A549 (cell line): ENCODE results near the gene GPX6. TPM values are rescaled to one million over a fixed set of nuclear protein-coding genes. Genes with fewer than 3 reads are reported as not detected.

Experiments used
- ATAC-seq, 2 experiments: fragments of 200-7000 bp in 1 of 2; fragments of >200 bp in 1 of 2; cut with Nextera tagmentation in 1 of 2; cut with Tn5 transposase in 1 of 2; 3 replicates each; pipeline versions ENCODE4 v1.8.0 to v1.9.1; 2018 to 2020; ENCODE audit warnings: mild to moderate bottlenecking in 1 of 2, moderate library complexity in 1 of 2
- CTCF ChIA-PET: fragments of 300-600 bp; sonication (Branson Sonifier 250); formaldehyde crosslinking; extraction: SDS; loops from one replicate; lab custom pipeline; 2021; ENCODE audit warnings: antibody characterized with exemption, inconsistent platforms; lab: Yijun Ruan, JAX
- POLR2A ChIA-PET: fragments of 350-600 bp; formaldehyde crosslinking; extraction: SDS; loops from one replicate; lab custom pipeline; 2021; ENCODE audit warnings: antibody characterized with exemption, inconsistent platforms; lab: Yijun Ruan, JAX
- DNase-seq, 2 experiments: peaks; one replicate each; pipeline versions ENCODE4 v3.0.0 to v3.0.0-alpha.2; 2011 to 2016; ENCODE audit warnings: low read depth in 1 of 2, low spot score in 1 of 2
- FAIRE-seq: peaks from 2 replicates; lab custom pipeline; 2011; peaks lifted over from hg19 to GRCh38; lab: Jason Lieb, UNC
- H3K27ac ChIP-seq, 2 experiments: fragments of >200 bp; sonication (Bioruptor Twin); formaldehyde crosslinking; 3 replicates each; pipeline ENCODE4 v1.5.1; 2016 to 2017
- H3K4me1 ChIP-seq: fragments of >200 bp; sonication (Bioruptor Twin); formaldehyde crosslinking; 3 replicates; pipeline ENCODE4 v1.6.1; 2016
- H3K4me2 ChIP-seq: fragments of >200 bp; sonication (Bioruptor Twin); formaldehyde crosslinking; 3 replicates; pipeline ENCODE4 v1.6.1; 2016
- H3K4me3 ChIP-seq: fragments of >200 bp; sonication (Bioruptor Twin); formaldehyde crosslinking; 3 replicates; pipeline ENCODE4 v1.5.1; 2016
- H3K9me3 ChIP-seq: fragments of >200 bp; sonication (Bioruptor Twin); formaldehyde crosslinking; 3 replicates; pipeline ENCODE4 v1.6.1; 2016
- ATOH8 ChIP-seq: fragments of 250-450 bp; sonication (Bioruptor Pico); IDR thresholded peaks from 2 replicates; pipeline ENCODE4 v1.5.0; 2020; ENCODE audit warnings: low read depth, mild to moderate bottlenecking, moderate library complexity
- BHLHE40 ChIP-seq: IDR thresholded peaks from 2 replicates; pipeline ENCODE4 v1.6.1; 2012; ENCODE audit warnings: low read depth, low read length, inconsistent platforms
- CEBPB ChIP-seq, 2 experiments: fragments of >200 bp in 1 of 2; sonication (Bioruptor Twin) in 1 of 2; formaldehyde crosslinking in 1 of 2; IDR thresholded peaks; 2 replicates each; pipeline ENCODE4 v1.6.1; 2012 to 2016
- ESRRA ChIP-seq: fragments of 150-350 bp; IDR thresholded peaks from 2 replicates; pipeline ENCODE4 v1.6.1; 2014; ENCODE audit warnings: mild to moderate bottlenecking, low read length, borderline replicate concordance
- FOSB ChIP-seq: fragments of 250-450 bp; sonication (Bioruptor Pico); IDR thresholded peaks from 2 replicates; pipeline ENCODE4 v1.5.0; 2020; ENCODE audit warnings: mild to moderate bottlenecking, moderate library complexity
- FOXS1 ChIP-seq: fragments of 250-450 bp; sonication (Bioruptor Pico); IDR thresholded peaks from 2 replicates; pipeline ENCODE4 v1.5.0; 2020; ENCODE audit warnings: mild to moderate bottlenecking, moderate library complexity
- GATA3 ChIP-seq: IDR thresholded peaks from 2 replicates; pipeline ENCODE4 v1.6.1; 2012; ENCODE audit warnings: borderline replicate concordance
- HDAC2 ChIP-seq: fragments of 200-600 bp; sonication (generic); IDR thresholded peaks from 2 replicates; pipeline ENCODE4 v1.6.1; 2016
- HES2 ChIP-seq: fragments of >200 bp; sonication (Bioruptor Twin); formaldehyde crosslinking; IDR thresholded peaks from 2 replicates; pipeline ENCODE4 v1.6.1; 2016
- HOXB13 ChIP-seq: fragments of 250-450 bp; sonication (Bioruptor Pico); IDR thresholded peaks from 2 replicates; pipeline ENCODE4 v1.5.0; 2020; ENCODE audit warnings: low read depth, mild to moderate bottlenecking, moderate library complexity
- KDM1A ChIP-seq: fragments of 200-600 bp; sonication (generic); IDR thresholded peaks from 2 replicates; pipeline ENCODE4 v1.6.1; 2016; ENCODE audit warnings: low read depth, mild to moderate bottlenecking
- MAZ ChIP-seq: fragments of 150-350 bp; IDR thresholded peaks from 2 replicates; pipeline ENCODE4 v1.6.1; 2014; ENCODE audit warnings: antibody characterized with exemption, low read depth, low read length, borderline replicate concordance
- NFE2L2 ChIP-seq: fragments of 150-350 bp; conservative IDR thresholded peaks from 2 replicates; pipeline ENCODE4 v1.6.1; 2014; ENCODE audit warnings: low read length
- NPAS2 ChIP-seq: fragments of 250-450 bp; sonication (Bioruptor Pico); IDR thresholded peaks from 2 replicates; pipeline ENCODE4 v1.8.0; 2022; ENCODE audit warnings: mild to moderate bottlenecking, moderate library complexity, borderline replicate concordance
- NR3C1 ChIP-seq: fragments of >200 bp; sonication (Bioruptor Twin); formaldehyde crosslinking; IDR thresholded peaks from 3 replicates; pipeline ENCODE4 v1.6.1; 2017
- POLR2A ChIP-seq: IDR thresholded peaks from 2 replicates; pipeline ENCODE4 v1.6.1; 2012; ENCODE audit warnings: mild to moderate bottlenecking, low read length
- RARB ChIP-seq: fragments of 250-450 bp; sonication (Bioruptor Pico); IDR thresholded peaks from 2 replicates; pipeline ENCODE4 v1.8.0; 2021; ENCODE audit warnings: mild to moderate bottlenecking, moderate library complexity
- RCOR1 ChIP-seq: fragments of 150-350 bp; IDR thresholded peaks from 2 replicates; pipeline ENCODE4 v1.6.1; 2014; ENCODE audit warnings: antibody characterized with exemption, low read length, low read depth
- SMC3 ChIP-seq: fragments of >200 bp; sonication (Bioruptor Twin); formaldehyde crosslinking; IDR thresholded peaks from 3 replicates; pipeline ENCODE4 v1.6.1; 2018; ENCODE audit warnings: inconsistent platforms
- SREBF2 ChIP-seq: fragments of 450-650 bp; IDR thresholded peaks from 2 replicates; pipeline ENCODE4 v1.6.1; 2014; ENCODE audit warnings: mild to moderate bottlenecking, moderate library complexity
- TFCP2L1 ChIP-seq: fragments of 250-450 bp; sonication (Bioruptor Pico); IDR thresholded peaks from 2 replicates; pipeline ENCODE4 v1.5.0; 2021; ENCODE audit warnings: mild to moderate bottlenecking
- USF2 ChIP-seq: fragments of 450-650 bp; IDR thresholded peaks from 2 replicates; pipeline ENCODE4 v1.6.1; 2014; ENCODE audit warnings: antibody characterized with exemption
- ZC3H11A ChIP-seq: fragments of 450-650 bp; IDR thresholded peaks from 2 replicates; pipeline ENCODE4 v1.6.1; 2014; ENCODE audit warnings: antibody characterized with exemption, mild to moderate bottlenecking
- ZFP36 ChIP-seq: fragments of 450-650 bp; IDR thresholded peaks from 2 replicates; pipeline ENCODE4 v1.6.1; 2014; ENCODE audit warnings: borderline replicate concordance; ENCODE audit not compliant: partially characterized antibody
- ZSCAN20 ChIP-seq: fragments of 250-450 bp; sonication (Bioruptor Pico); IDR thresholded peaks from 2 replicates; pipeline ENCODE4 v1.8.0; 2022; ENCODE audit warnings: mild to moderate bottlenecking, moderate library complexity
- WGBS: methylation state at CpG from one replicate; pipeline ENCODE4 v1.1.6; 2017; ENCODE audit errors: missing lambda C conversion rate; 5-methylcytosine and 5-hydroxymethylcytosine counted together
- polyA plus RNA-seq, 4 experiments: library from polyadenylated mRNA; depleted of rRNA in 3 of 4; stranded (reverse); fragments of >200 nt; fragmentation: RNase III in 1 of 4; extraction: RNeasy Plus Mini Kit Qiagen cat#74134 plus additional on column Dnase treatment in 1 of 4; gene quantifications; 2 replicates in 3 of 4; 3 replicates in 1 of 4; pipeline ENCODE4 v1.2.3, GENCODE V29; 2011 to 2017
- TF ChIP-seq, protein P1 (sequence below): fragments of >200 bp; sonication (Bioruptor Twin); formaldehyde crosslinking; IDR thresholded peaks from 3 replicates; pipeline ENCODE4 v1.5.1; 2016
- TF ChIP-seq, protein P2 (sequence below): fragments of >200 bp; sonication (Bioruptor Twin); formaldehyde crosslinking; IDR thresholded peaks from 3 replicates; pipeline ENCODE4 v1.6.1; 2016

The GPX6 gene
- polyA plus RNA-seq, 2 of the 4 experiments (the other 2 are of a cell fraction): not detected

- FAIRE-seq (no peak), ATAC-seq (no peak), DNase-seq (no peak)
- POLR2A ChIA-PET: no interaction called here
- 44% methylated on average over 3 of the region's 3 CpGs for WGBS
- CTCF ChIA-PET: interaction anchor here (1.5 kb wide), 1 partner anchor 19 kb away, joined by 4 read pairs; no protein-coding TSS in a partner anchor
- TF ChIP-seq SMC3 (no peak), ESRRA (no peak), SREBF2 (no peak), GATA3 (no peak), BHLHE40 (no peak), RCOR1 (no peak), ZFP36 (no peak), NFE2L2 (no peak), NPAS2 (CRISPR knock-in tag) (no peak), TFCP2L1 (CRISPR knock-in tag) (no peak), FOXS1 (CRISPR knock-in tag) (no peak), RARB (CRISPR knock-in tag) (no peak)
- TF ChIP-seq, protein P1, sequence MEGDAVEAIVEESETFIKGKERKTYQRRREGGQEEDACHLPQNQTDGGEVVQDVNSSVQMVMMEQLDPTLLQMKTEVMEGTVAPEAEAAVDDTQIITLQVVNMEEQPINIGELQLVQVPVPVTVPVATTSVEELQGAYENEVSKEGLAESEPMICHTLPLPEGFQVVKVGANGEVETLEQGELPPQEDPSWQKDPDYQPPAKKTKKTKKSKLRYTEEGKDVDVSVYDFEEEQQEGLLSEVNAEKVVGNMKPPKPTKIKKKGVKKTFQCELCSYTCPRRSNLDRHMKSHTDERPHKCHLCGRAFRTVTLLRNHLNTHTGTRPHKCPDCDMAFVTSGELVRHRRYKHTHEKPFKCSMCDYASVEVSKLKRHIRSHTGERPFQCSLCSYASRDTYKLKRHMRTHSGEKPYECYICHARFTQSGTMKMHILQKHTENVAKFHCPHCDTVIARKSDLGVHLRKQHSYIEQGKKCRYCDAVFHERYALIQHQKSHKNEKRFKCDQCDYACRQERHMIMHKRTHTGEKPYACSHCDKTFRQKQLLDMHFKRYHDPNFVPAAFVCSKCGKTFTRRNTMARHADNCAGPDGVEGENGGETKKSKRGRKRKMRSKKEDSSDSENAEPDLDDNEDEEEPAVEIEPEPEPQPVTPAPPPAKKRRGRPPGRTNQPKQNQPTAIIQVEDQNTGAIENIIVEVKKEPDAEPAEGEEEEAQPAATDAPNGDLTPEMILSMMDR: no peak
- TF ChIP-seq, protein P2, sequence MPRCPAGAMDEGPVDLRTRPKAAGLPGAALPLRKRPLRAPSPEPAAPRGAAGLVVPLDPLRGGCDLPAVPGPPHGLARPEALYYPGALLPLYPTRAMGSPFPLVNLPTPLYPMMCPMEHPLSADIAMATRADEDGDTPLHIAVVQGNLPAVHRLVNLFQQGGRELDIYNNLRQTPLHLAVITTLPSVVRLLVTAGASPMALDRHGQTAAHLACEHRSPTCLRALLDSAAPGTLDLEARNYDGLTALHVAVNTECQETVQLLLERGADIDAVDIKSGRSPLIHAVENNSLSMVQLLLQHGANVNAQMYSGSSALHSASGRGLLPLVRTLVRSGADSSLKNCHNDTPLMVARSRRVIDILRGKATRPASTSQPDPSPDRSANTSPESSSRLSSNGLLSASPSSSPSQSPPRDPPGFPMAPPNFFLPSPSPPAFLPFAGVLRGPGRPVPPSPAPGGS: no peak
- H3K27ac ChIP-seq: no peak overlapping the region
- no peaks in the 10 kb centered on the region for H3K4me1 ChIP-seq
- H3K4me3 ChIP-seq: no peak overlapping the region
- H3K9me3 ChIP-seq: no peaks in the 10 kb centered on the region
- H3K4me2 ChIP-seq: no peak overlapping the region
Observed at GRCh38 chr6:28523241-28523622, 7.6 kb upstream of the GPX6 start.

DNA sequence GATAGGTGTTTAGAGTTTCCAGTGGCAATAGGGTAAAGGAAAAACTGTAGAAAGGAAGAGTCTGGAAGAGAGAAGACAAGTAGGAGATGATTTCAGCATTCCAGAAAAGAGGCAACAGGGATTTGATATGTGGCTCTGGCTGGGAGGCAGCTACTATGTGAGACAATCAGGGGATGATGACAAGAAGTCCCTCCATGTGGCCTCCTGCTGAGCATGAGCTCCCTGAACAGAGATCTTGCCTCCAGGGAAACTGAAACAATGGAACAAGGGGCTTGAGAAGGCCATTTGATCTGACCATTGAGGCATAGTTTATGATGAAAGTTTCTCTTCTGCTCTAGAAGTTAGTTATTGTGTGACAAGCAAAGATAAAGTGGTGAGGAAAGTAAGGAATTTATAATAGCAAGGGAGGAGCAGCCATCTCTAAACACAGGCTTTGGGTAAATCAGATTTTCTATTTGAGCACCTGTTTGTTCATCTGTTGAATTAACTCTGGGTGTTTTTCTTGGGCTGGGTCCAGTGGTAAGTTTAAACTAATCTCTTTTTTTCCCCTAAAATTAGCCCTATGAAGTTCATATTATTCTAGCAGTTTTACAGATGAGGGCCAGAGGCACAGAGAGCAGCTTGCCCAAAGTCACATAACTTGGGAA, 7.1 kb upstream of the GPX6 start:
- no peaks in the 10 kb centered on the region for H3K9me3 ChIP-seq
- ATAC-seq (no peak), FAIRE-seq (no peak), DNase-seq (no peak)
- no peak overlapping the region for H3K4me3 ChIP-seq
- CTCF ChIA-PET: interaction anchor here (1.5 kb wide), 1 partner anchor 20 kb away, joined by 4 read pairs; no protein-coding TSS in a partner anchor
- H3K27ac ChIP-seq: no peak overlapping the region
- no peak for TF ChIP-seq HDAC2
- no peak for TF ChIP-seq KDM1A
- no peak for TF ChIP-seq MAZ
- TF ChIP-seq, protein P2: no peak
- no peak for TF ChIP-seq ATOH8 (CRISPR knock-in tag)
- TF ChIP-seq HES2: no peak
- no peak for TF ChIP-seq HOXB13 (CRISPR knock-in tag)
- no peak for TF ChIP-seq ZC3H11A
- TF ChIP-seq USF2: no peak
- no peak for TF ChIP-seq CEBPB (IDR thresholded peaks at IDR 0.05)
- no peak for TF ChIP-seq POLR2A
- TF ChIP-seq GATA3: no peak
- TF ChIP-seq FOXS1 (CRISPR knock-in tag): no peak
- TF ChIP-seq, protein P1: no peak
- no peak for TF ChIP-seq NR3C1
- no peak for TF ChIP-seq ESRRA
- no peak for TF ChIP-seq SREBF2
- TF ChIP-seq ZSCAN20 (CRISPR knock-in tag): no peak
- TF ChIP-seq FOSB (CRISPR knock-in tag): no peak
- POLR2A ChIA-PET: no interaction called here
- no peak overlapping the region for H3K4me2 ChIP-seq
- H3K4me1 ChIP-seq: no peaks in the 10 kb centered on the region
